Stomach (tissue), 9 donors: Measurements from ENCODE around the gene WNT9B. TPM values are rescaled to one million over a fixed set of nuclear protein-coding genes. Genes with fewer than 3 reads are reported as not detected.
A peak's percentile ranks its signal among the peaks of the same experiment; 100 is the strongest.

ENCODE experiments used
- DNase-seq, 2 donors: peaks; one replicate each; pipeline versions ENCODE4 v3.0.0 to v3.0.0-alpha.2; 2013 to 2019
- H3K27ac ChIP-seq, 5 donors: fragments of 200-600 bp in 4 of 5; sonication (generic) in 4 of 5; one replicate each; pipeline ENCODE4 v1.5.1; 2013 to 2019; ENCODE audit warnings: mild to moderate bottlenecking in 1 of 5, moderate library complexity in 1 of 5
- H3K27me3 ChIP-seq, 3 donors: fragments of 200-600 bp; sonication (generic); one replicate each; pipeline ENCODE4 v1.5.1; 2017 to 2019; ENCODE audit warnings: mixed run types in 1 of 3
- H3K36me3 ChIP-seq, 4 donors: fragments of 200-600 bp; sonication (generic); 1 replicate in 3 of 4; 2 replicates in 1 of 4; pipeline ENCODE4 v1.5.1; 2016 to 2019
- H3K4me1 ChIP-seq, 4 donors: fragments of 200-600 bp; sonication (generic); one replicate each; pipeline ENCODE4 v1.5.1; 2016 to 2019
- H3K4me3 ChIP-seq, 4 donors: fragments of 200-600 bp; sonication (generic) in 3 of 4; one replicate each; pipeline ENCODE4 v1.5.1; 2016 to 2019; ENCODE audit warnings: mild to moderate bottlenecking in 1 of 4
- H3K9me3 ChIP-seq, 4 donors: fragments of 200-600 bp; sonication (generic); one replicate each; pipeline ENCODE4 v1.5.1; 2016 to 2019
- CTCF ChIP-seq, 7 experiments: fragments of 450-650 bp in 4 of 7; fragments of 200-600 bp in 3 of 7; sonication (generic) in 3 of 7; IDR thresholded peaks; one replicate each; pipeline ENCODE4 v1.5.1; 2016 to 2019; ENCODE audit warnings: antibody characterized with exemption in 7 of 7, control low read depth in 2 of 7, mild to moderate bottlenecking in 1 of 7
- EP300 ChIP-seq: sonication (generic); formaldehyde crosslinking; IDR thresholded peaks from one replicate; pipeline ENCODE4 v1.6.1; 2017; ENCODE audit warnings: antibody characterized with exemption
- POLR2A ChIP-seq, 4 donors: fragments of 450-650 bp; IDR thresholded peaks; one replicate each; pipeline ENCODE4 v1.6.1; 2016; ENCODE audit warnings: antibody characterized with exemption in 4 of 4, control low read depth in 2 of 4, mild to moderate bottlenecking in 1 of 4, moderate library complexity in 1 of 4
- POLR2AphosphoS5 ChIP-seq, 3 donors: sonication (generic); formaldehyde crosslinking; IDR thresholded peaks; one replicate each; pipeline ENCODE4 v1.6.1; 2016; ENCODE audit warnings: antibody characterized with exemption in 3 of 3
- WGBS, 5 donors: extraction: QIAGEN DNeasy Blood & Tissue Kit in 3 of 5; methylation state at CpG; one replicate each; pipeline versions ENCODE4 v1.1.5 to v1.1.7; 2013 to 2018; 5-methylcytosine and 5-hydroxymethylcytosine counted together
- intact Hi-C: fragments of 100-400 bp; cut with DNase I; formaldehyde crosslinking; loops from one replicate; pipeline ENCODE4 v1.15.1; 2023; ENCODE audit warnings: low total_unique reads
- polyA plus RNA-seq, 3 donors: library from polyadenylated mRNA; stranded (reverse); fragments of 200-250 nt; gene quantifications; one replicate each; pipeline ENCODE4 v1.2.3, GENCODE V29; 2013
- total RNA-seq, 5 donors: library from RNA; depleted of rRNA; stranded (reverse); fragments of >200 nt; gene quantifications; one replicate each; pipeline versions ENCODE4 v1.1.0 to v1.2.3, GENCODE V29; 2014 to 2016
- donor health status: healthy with polysubstance abuse.
- donor health status: Bipolar disorder and iron deficiency.
- donor health status: healthy.

The WNT9B gene
- total and polyA plus RNA-seq, 8 donors = 0.05 TPM; not detected in 7

- H3K27me3 ChIP-seq = peaks cover 3 to 67% (median 16%) of the 10 kb centered on the region in 3 donors
- H3K4me1 ChIP-seq = peaks cover 0 to 9% (median 3%) of the 10 kb centered on the region in 4 donors
- no peaks in the 10 kb centered on the region for H3K36me3 ChIP-seq
- H3K9me3 ChIP-seq = no peaks in the 10 kb centered on the region
- 31 to 68% (median 43%) methylated on average over 1 of the region's 1 CpG; no CpG with 5 or more reads in 1 of the 5 donors for WGBS, 5 donors
- H3K27ac ChIP-seq = no peak overlapping the region
- TF ChIP-seq EP300 = no peak
- no peak for TF ChIP-seq POLR2AphosphoS5 (IDR thresholded peaks at IDR 0.05)
- TF ChIP-seq CTCF (IDR thresholded peaks at IDR 0.05) = no peak
- no peak for TF ChIP-seq POLR2A (IDR thresholded peaks at IDR 0.05)
- no peak for DNase-seq
- no peak overlapping the region for H3K4me3 ChIP-seq
- intact Hi-C loops = no loop called here
These were observed 25.3 kb upstream of the WNT9B start for GRCh38 chr17:46826116-46826515.

GRCh38 chr17:46827274-46827673 lies 24.1 kb upstream of the WNT9B start:
- Histone ChIP-seq H3K4me1 (no peaks in the 10 kb centered on the region), H3K36me3 (no peaks in the 10 kb centered on the region), H3K27me3 (peaks cover 0 to 65% (median 4%) of the 10 kb centered on the region in 3 donors), H3K9me3 (no peaks in the 10 kb centered on the region), H3K4me3 (no peak overlapping the region), H3K27ac (no peak overlapping the region)
- TF ChIP-seq POLR2AphosphoS5 (IDR thresholded peaks at IDR 0.05) = no peak
- TF ChIP-seq CTCF (IDR thresholded peaks at IDR 0.05) = no peak
- no peak for TF ChIP-seq EP300
- no peak for TF ChIP-seq POLR2A (IDR thresholded peaks at IDR 0.05)
- whole genome bisulfite sequencing, 5 donors = 82 to 100% (median 90%) methylated on average over 2 of the region's 2 CpGs
- intact Hi-C loops = no loop called here
- no peak for DNase-seq

GRCh38 chr17:46831573-46832330 lies 19.6 kb upstream of the WNT9B start:
- Histone ChIP-seq H3K4me1 (no peaks in the 10 kb centered on the region), H3K27me3 (peaks cover 0 to 54% (median 0%) of the 10 kb centered on the region in 3 donors), H3K4me3 (no peak overlapping the region), H3K36me3 (no peaks in the 10 kb centered on the region), H3K27ac (no peak overlapping the region), H3K9me3 (no peaks in the 10 kb centered on the region)
- TF ChIP-seq POLR2AphosphoS5 (IDR thresholded peaks at IDR 0.05) = no peak
- no peak for TF ChIP-seq EP300
- no peak for TF ChIP-seq CTCF (IDR thresholded peaks at IDR 0.05)
- no peak for TF ChIP-seq POLR2A (IDR thresholded peaks at IDR 0.05)
- intact Hi-C loops = no loop called here
- WGBS, 5 donors = 63 to 71% (median 69%) methylated on average over 10 to 14 of the region's 14 CpGs
- no peak for DNase-seq

- Histone ChIP-seq H3K9me3 (no peaks in the 10 kb centered on the region), H3K27me3 (peaks cover 0 to 56% (median 0%) of the 10 kb centered on the region in 3 donors), H3K36me3 (no peaks in the 10 kb centered on the region), H3K4me1 (no peaks in the 10 kb centered on the region), H3K4me3 (no peak overlapping the region), H3K27ac (no peak overlapping the region)
- intact Hi-C loops = no loop called here
- DNase-seq = peak in 1 of 2 donors; percentile 25
- no peak for TF ChIP-seq EP300
- no peak for TF ChIP-seq POLR2AphosphoS5 (IDR thresholded peaks at IDR 0.05)
- no peak for TF ChIP-seq CTCF (IDR thresholded peaks at IDR 0.05)
- TF ChIP-seq POLR2A (IDR thresholded peaks at IDR 0.05) = no peak
- whole genome bisulfite sequencing, 5 donors = 45 to 65% (median 53%) methylated on average over 7 to 11 of the region's 11 CpGs
These were observed 19.0 kb upstream of the WNT9B start for GRCh38 chr17:46832331-46832821.
